ENCODE data around the gene MYO15A.

GRCh38 chr17:18107971-18108370 is 585 bp upstream of the MYO15A start:
- TF ChIP-seq CTCF (conservative IDR thresholded peaks at IDR 0.05; ENCODE audit: low read length) (no peak), EZH2phosphoT487 (IDR thresholded peaks at IDR 0.05; ENCODE audit: borderline replicate concordance) (no peak)

Measured in Loucy (cell line).